Esophagus squamous epithelium (tissue), 4 donors: ENCODE results near the gene SLC2A5.

Experiments
- POLR2A ChIP-seq, 4 donors: fragments of 450-650 bp; IDR thresholded peaks; one replicate each; pipeline ENCODE4 v1.6.1; 2017; ENCODE audit warnings: antibody characterized with exemption in 4 of 4, mild to moderate bottlenecking in 4 of 4, moderate library complexity in 3 of 4
- TF ChIP-seq, protein P1 (sequence below), 6 experiments: fragments of 450-650 bp in 4 of 6; fragments of 200-600 bp in 2 of 6; sonication (generic) in 2 of 6; IDR thresholded peaks; one replicate each; pipeline ENCODE4 v1.5.1; 2016 to 2019; ENCODE audit warnings: antibody characterized with exemption in 6 of 6, mild to moderate bottlenecking in 4 of 6, moderate library complexity in 4 of 6

GRCh38 chr1:9106286-9106685 lies 36.9 kb upstream of the SLC2A5 start:
- TF ChIP-seq, protein P1, sequence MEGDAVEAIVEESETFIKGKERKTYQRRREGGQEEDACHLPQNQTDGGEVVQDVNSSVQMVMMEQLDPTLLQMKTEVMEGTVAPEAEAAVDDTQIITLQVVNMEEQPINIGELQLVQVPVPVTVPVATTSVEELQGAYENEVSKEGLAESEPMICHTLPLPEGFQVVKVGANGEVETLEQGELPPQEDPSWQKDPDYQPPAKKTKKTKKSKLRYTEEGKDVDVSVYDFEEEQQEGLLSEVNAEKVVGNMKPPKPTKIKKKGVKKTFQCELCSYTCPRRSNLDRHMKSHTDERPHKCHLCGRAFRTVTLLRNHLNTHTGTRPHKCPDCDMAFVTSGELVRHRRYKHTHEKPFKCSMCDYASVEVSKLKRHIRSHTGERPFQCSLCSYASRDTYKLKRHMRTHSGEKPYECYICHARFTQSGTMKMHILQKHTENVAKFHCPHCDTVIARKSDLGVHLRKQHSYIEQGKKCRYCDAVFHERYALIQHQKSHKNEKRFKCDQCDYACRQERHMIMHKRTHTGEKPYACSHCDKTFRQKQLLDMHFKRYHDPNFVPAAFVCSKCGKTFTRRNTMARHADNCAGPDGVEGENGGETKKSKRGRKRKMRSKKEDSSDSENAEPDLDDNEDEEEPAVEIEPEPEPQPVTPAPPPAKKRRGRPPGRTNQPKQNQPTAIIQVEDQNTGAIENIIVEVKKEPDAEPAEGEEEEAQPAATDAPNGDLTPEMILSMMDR (IDR thresholded peaks at IDR 0.05): no peak
- TF ChIP-seq POLR2A (IDR thresholded peaks at IDR 0.05): no peak
